Heart left ventricle (tissue), 16 donors: Measurements from ENCODE around the gene PTPRM. TPM values are rescaled to one million over a fixed set of nuclear protein-coding genes. Genes with fewer than 3 reads are reported as not detected.

Source experiments
- ATAC-seq, 4 donors: fragments of 200-7000 bp; cut with Tn5 transposase; one replicate each; pipeline ENCODE4 v1.9.1; 2020 to 2022; ENCODE audit warnings: moderate library complexity in 4 of 4, mild to moderate bottlenecking in 3 of 4, moderate number of reproducible peaks in 1 of 4
- DNase-seq, 5 donors: peaks; one replicate each; pipeline ENCODE4 v3.0.0-alpha.2; 2020
- H3K27ac ChIP-seq, 12 donors: fragments of 200-600 bp; sonication (generic) in 4 of 12; one replicate each; pipeline versions ENCODE4 v1.5.0 to v1.8.0; 2016 to 2022; ENCODE audit warnings: mild to moderate bottlenecking in 2 of 12
- H3K27me3 ChIP-seq, 9 donors: fragments of 200-600 bp; sonication (generic) in 2 of 9; one replicate each; pipeline versions ENCODE4 v1.5.1 to v1.8.0; 2016 to 2022; ENCODE audit warnings: mild to moderate bottlenecking in 3 of 9
- H3K36me3 ChIP-seq, 9 donors: fragments of 200-600 bp; sonication (generic) in 2 of 9; one replicate each; pipeline versions ENCODE4 v1.5.0 to v1.8.0; 2018 to 2022; ENCODE audit warnings: mild to moderate bottlenecking in 2 of 9
- H3K4me1 ChIP-seq, 12 donors: fragments of 200-600 bp; sonication (generic) in 4 of 12; one replicate each; pipeline versions ENCODE4 v1.5.0 to v1.8.0; 2016 to 2022; ENCODE audit warnings: mild to moderate bottlenecking in 3 of 12
- H3K4me3 ChIP-seq, 12 donors: fragments of 200-600 bp; sonication (generic) in 4 of 12; one replicate each; pipeline versions ENCODE4 v1.5.0 to v1.8.0; 2017 to 2022; ENCODE audit warnings: mild to moderate bottlenecking in 9 of 12, moderate library complexity in 4 of 12
- H3K9me3 ChIP-seq, 12 donors: fragments of 200-600 bp; sonication (generic) in 4 of 12; one replicate each; pipeline versions ENCODE4 v1.5.0 to v1.8.0; 2016 to 2022; ENCODE audit warnings: mild to moderate bottlenecking in 1 of 12
- POLR2A ChIP-seq, 2 donors: fragments of 450-650 bp; IDR thresholded peaks; one replicate each; pipeline ENCODE4 v1.6.1; 2017; ENCODE audit warnings: antibody characterized with exemption in 2 of 2, mild to moderate bottlenecking in 2 of 2, moderate library complexity in 2 of 2
- WGBS, 4 donors: extraction: QIAGEN DNeasy Blood & Tissue Kit in 2 of 4; methylation state at CpG; one replicate each; pipeline versions ENCODE4 v1.1.5 to v1.1.7; 2013 to 2018; 5-methylcytosine and 5-hydroxymethylcytosine counted together
- intact Hi-C, 10 donors: fragments of 100-400 bp; cut with DNase I; formaldehyde crosslinking; loops; one replicate each; pipeline versions ENCODE4 v1.11.1 to v1.14.2; 2022
- polyA plus RNA-seq, 2 donors: library from polyadenylated mRNA; stranded (reverse); fragments of 200-250 nt; gene quantifications; one replicate each; pipeline ENCODE4 v1.2.3, GENCODE V29; 2013
- total RNA-seq, 9 donors: library from RNA; depleted of rRNA in 2 of 9; stranded (reverse); fragments of >200 nt in 2 of 9; fragmentation: NEBNext Ultra II Directional in 3 of 9; extraction: Animal tissue kit (Norgen Biotek cat#: 25700) in 3 of 9; gene quantifications; one replicate each; pipeline versions ENCODE4 v1.1.0 to v1.2.4, GENCODE V29; 2016 to 2023
- TF ChIP-seq, protein P1 (sequence below), 12 donors: fragments of 200-600 bp; sonication (generic) in 4 of 12; IDR thresholded peaks; one replicate each; pipeline versions ENCODE4 v1.5.0 to v1.8.0; 2018 to 2022; ENCODE audit warnings: antibody characterized with exemption in 12 of 12, mild to moderate bottlenecking in 5 of 12
- donor health status: ischemic (EF 13 %, LVEDD 7.1; RV severe dilation, severe dysfunction).
- donor health status: healthy with polysubstance abuse.
- donor health status: DM: no; HTN: yes; CAD: no.
- donor health status: DM: no; HTN: no; CAD: no.
- donor health status: ischemic (EF 25% LVEDD 6.9; RV normal size, moderate dysfunction).
- donor health status: ischemic (EF 25% LVEDD 5.7; RV mildly dilated, moderate dysfunction).
- donor health status: healthy.
- donor health status: DM: yes; HTN: yes; CAD: no.
- donor health status: ischemic (EF 35%, LVEDD 5.7; RV mildly dilated, moderate dysfunction).
- donor health status: nonischemic (EF 11% LVEDD 7.7; RV severe dilation, severe dysfunction).
- donor health status: DM: yes; HTN: yes; CAD: no.
- donor health status: PGD.
- donor health status: ischemic (EF 29% LVEDD 5.4; RV normal size, mild dysfunction).
- donor health status: nonischemic (EF 23%, LVEDD 6.1; RV moderate dilation, normal function).

Gene PTPRM
- total and polyA plus RNA-seq, 11 donors = 93.8 to 186 (median 123) TPM

DNA sequence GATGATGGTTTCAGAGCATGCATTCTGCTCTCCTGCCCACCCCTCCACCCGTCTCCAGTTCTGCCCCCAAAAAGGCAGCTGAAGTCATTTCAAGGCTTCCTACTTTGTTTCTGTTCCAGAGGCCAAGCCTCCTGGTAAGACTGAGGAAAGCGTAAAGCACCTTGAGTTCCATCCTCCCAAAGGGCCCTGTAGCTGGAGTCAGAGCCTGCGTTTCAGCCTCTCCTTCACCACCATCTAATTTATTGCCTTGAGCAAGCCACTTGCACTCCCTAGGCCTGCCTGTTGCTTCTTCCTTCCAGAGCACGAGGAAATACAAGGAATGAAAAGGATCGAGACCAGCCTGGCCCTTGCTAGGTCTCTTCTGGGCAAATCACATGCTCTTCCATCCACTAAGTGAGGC lies 797.9 kb downstream of the PTPRM start:
- ATAC-seq (no peak), DNase-seq (no peak)
- peaks cover 0 to 37% (median 13%) of the 10 kb centered on the region in 12 donors for H3K4me1 ChIP-seq
- intact Hi-C loops = loop anchor here in 2 of 10 donors (10.0 kb wide), 2 partner anchors 60 to 280 kb away; no protein-coding TSS in a partner anchor
- H3K27me3 ChIP-seq = no peaks in the 10 kb centered on the region
- no peaks in the 10 kb centered on the region for H3K9me3 ChIP-seq
- no peak overlapping the region for H3K27ac ChIP-seq
- WGBS, 4 donors = 82 to 89% (median 85%) methylated on average over 5 of the region's 5 CpGs
- TF ChIP-seq POLR2A (IDR thresholded peaks at IDR 0.05) = no peak
- H3K4me3 ChIP-seq = no peak overlapping the region
- H3K36me3 ChIP-seq = peaks cover 0 to 11% (median 0%) of the 10 kb centered on the region in 9 donors

DNA sequence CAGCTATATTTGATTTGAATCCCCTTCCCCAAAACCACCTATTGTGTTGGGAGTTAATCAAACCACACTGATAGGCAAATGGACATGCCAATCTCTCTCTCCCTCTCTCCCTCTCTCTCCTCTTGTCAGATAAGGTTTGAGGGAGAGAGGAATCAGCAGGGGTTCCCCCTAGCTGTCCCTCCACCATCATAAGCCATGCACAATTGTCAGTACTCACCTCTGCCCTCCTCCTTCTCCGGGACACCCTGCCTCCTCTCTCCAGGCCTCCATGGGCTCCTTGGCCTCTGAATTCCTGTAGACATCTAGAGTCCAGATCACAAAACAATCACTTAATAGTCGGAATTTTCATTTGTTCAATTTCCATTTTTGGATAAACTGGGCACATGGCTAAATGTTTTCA lies 798.4 kb downstream of the PTPRM start:
- Histone ChIP-seq H3K4me1 (peaks cover 0 to 37% (median 13%) of the 10 kb centered on the region in 12 donors), H3K36me3 (peaks cover 0 to 11% (median 0%) of the 10 kb centered on the region in 9 donors), H3K4me3 (no peak overlapping the region), H3K27me3 (no peaks in the 10 kb centered on the region), H3K27ac (no peak overlapping the region), H3K9me3 (no peaks in the 10 kb centered on the region)
- intact Hi-C loops = loop anchor here in 2 of 10 donors (10.0 kb wide), 2 partner anchors 61 to 281 kb away; no protein-coding TSS in a partner anchor
- ATAC-seq (no peak), DNase-seq (no peak)
- WGBS, 4 donors = 91 to 97% (median 96%) methylated on average over 2 of the region's 2 CpGs
- TF ChIP-seq, protein P1, sequence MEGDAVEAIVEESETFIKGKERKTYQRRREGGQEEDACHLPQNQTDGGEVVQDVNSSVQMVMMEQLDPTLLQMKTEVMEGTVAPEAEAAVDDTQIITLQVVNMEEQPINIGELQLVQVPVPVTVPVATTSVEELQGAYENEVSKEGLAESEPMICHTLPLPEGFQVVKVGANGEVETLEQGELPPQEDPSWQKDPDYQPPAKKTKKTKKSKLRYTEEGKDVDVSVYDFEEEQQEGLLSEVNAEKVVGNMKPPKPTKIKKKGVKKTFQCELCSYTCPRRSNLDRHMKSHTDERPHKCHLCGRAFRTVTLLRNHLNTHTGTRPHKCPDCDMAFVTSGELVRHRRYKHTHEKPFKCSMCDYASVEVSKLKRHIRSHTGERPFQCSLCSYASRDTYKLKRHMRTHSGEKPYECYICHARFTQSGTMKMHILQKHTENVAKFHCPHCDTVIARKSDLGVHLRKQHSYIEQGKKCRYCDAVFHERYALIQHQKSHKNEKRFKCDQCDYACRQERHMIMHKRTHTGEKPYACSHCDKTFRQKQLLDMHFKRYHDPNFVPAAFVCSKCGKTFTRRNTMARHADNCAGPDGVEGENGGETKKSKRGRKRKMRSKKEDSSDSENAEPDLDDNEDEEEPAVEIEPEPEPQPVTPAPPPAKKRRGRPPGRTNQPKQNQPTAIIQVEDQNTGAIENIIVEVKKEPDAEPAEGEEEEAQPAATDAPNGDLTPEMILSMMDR (IDR thresholded peaks at IDR 0.05) = no peak
- no peak for TF ChIP-seq POLR2A (IDR thresholded peaks at IDR 0.05)

DNA sequence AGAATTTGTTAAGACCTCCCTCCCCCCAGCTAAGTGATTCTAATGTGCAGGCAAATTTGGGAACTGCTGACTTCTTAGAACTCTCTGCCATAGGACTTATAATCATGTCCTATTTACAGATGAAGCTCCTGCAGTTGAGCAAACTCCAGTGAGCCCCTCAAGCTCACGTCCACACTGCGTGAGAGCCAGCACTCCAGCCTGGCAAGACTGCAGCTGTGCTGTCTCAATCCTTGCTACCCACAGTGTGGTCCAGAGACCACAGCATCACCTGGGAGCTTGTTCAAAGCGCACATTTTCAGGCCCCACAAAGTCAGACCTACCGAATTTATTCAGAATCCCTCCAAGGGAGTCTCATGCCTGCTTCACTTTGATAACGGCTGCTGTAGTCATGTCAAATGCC lies 799.0 kb downstream of the PTPRM start:
- peaks cover 0 to 15% (median 0%) of the 10 kb centered on the region in 9 donors for H3K36me3 ChIP-seq
- intact Hi-C loops = loop anchor here in 2 of 10 donors (10.0 kb wide), 2 partner anchors 61 to 281 kb away; no protein-coding TSS in a partner anchor
- no peaks in the 10 kb centered on the region for H3K9me3 ChIP-seq
- WGBS, 4 donors = 64 to 76% (median 70%) methylated on average over 5 of the region's 5 CpGs
- no peak overlapping the region for H3K4me3 ChIP-seq
- no peak for TF ChIP-seq POLR2A (IDR thresholded peaks at IDR 0.05)
- TF ChIP-seq, protein P1 (IDR thresholded peaks at IDR 0.05) = no peak
- H3K4me1 ChIP-seq = peaks cover 0 to 37% (median 13%) of the 10 kb centered on the region in 12 donors
- H3K27me3 ChIP-seq = no peaks in the 10 kb centered on the region
- H3K27ac ChIP-seq = no peak overlapping the region
- DNase-seq (no peak), ATAC-seq (peak in 1 of 4 donors; percentile 8)

DNA sequence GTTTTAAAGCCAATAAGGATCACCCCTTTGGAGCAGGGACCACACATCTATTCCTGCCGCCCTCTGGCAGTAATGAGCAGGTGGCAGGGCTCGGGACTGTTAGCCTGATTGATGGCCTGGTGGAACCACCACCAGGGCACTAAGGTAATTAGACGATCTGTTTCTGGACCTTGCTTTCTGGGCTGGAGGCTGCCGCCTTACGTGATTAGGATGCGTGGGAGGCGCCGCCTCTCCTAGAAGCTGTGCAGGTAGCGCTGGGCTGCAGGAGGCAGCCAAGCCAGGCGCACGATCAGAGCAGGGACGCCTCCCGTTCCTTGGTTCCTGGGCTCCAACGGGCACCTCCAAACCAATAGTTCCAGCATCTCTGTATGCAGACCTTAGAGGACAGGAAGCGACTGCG lies 799.5 kb downstream of the PTPRM start:
- peaks cover 0 to 15% (median 4%) of the 10 kb centered on the region in 9 donors for H3K36me3 ChIP-seq
- H3K4me1 ChIP-seq = peaks cover 0 to 37% (median 13%) of the 10 kb centered on the region in 12 donors
- intact Hi-C loops = loop anchor here in 2 of 10 donors (10.0 kb wide), 2 partner anchors 62 to 282 kb away; no protein-coding TSS in a partner anchor
- H3K27me3 ChIP-seq = no peaks in the 10 kb centered on the region
- TF ChIP-seq POLR2A (IDR thresholded peaks at IDR 0.05) = no peak
- TF ChIP-seq, protein P1 (IDR thresholded peaks at IDR 0.05) = no peak
- DNase-seq = no peak
- WGBS, 4 donors = 61 to 72% (median 63%) methylated on average over 14 to 16 of the region's 16 CpGs
- no peaks in the 10 kb centered on the region for H3K9me3 ChIP-seq
- ATAC-seq = no peak
- H3K27ac ChIP-seq = no peak overlapping the region
- H3K4me3 ChIP-seq = peak overlapping the region in 4 of 12 donors; percentile 21 to 40 (median 35)
